ENCODE measurements around the gene MEGF11.
"Not testable (repeated sequence)": the region's sequence is repeated elsewhere in the genome, so short reads cannot be mapped to it uniquely, and the experiment has no call there.

MEGF11 gene

GRCh38 chr15:65885668-65886218 is 367.8 kb downstream of the MEGF11 start:
- H3K9me3 ChIP-seq (ENCODE audit: control insufficient read depth, insufficient read depth, low read length): no peaks in the 10 kb centered on the region
- no peak overlapping the region for H3K4me3 ChIP-seq (ENCODE audit: low read depth, low read length)
- no peaks in the 10 kb centered on the region for H3K27me3 ChIP-seq (ENCODE audit: control insufficient read depth, insufficient read depth, low read length)
- no peak overlapping the region for H3K9ac ChIP-seq (ENCODE audit: low read depth, low read length)
- peaks cover 11% of the 10 kb centered on the region for H3K4me1 ChIP-seq (ENCODE audit: control insufficient read depth, insufficient read depth, low read length)
- no peaks in the 10 kb centered on the region for H3K36me3 ChIP-seq (ENCODE audit: control insufficient read depth, insufficient read depth, low read length)

GRCh38 chr15:65884511-65884910 is 369.0 kb downstream of the MEGF11 start:
- H3K36me3 ChIP-seq (ENCODE audit: control insufficient read depth, insufficient read depth, low read length): peaks cover 5% of the 10 kb centered on the region
- H3K9ac ChIP-seq (ENCODE audit: low read depth, low read length): no peak overlapping the region
- H3K4me1 ChIP-seq (ENCODE audit: control insufficient read depth, insufficient read depth, low read length): peaks cover 11% of the 10 kb centered on the region

GRCh38 chr15:65883571-65883970 is 370.0 kb downstream of the MEGF11 start:
- Histone ChIP-seq H3K4me3 (ENCODE audit: low read depth, low read length) (no peak overlapping the region), H3K9ac (ENCODE audit: low read depth, low read length) (no peak overlapping the region), H3K9me3 (ENCODE audit: control insufficient read depth, insufficient read depth, low read length) (no peaks in the 10 kb centered on the region), H3K4me1 (ENCODE audit: control insufficient read depth, insufficient read depth, low read length) (peaks cover 11% of the 10 kb centered on the region), H3K27me3 (ENCODE audit: control insufficient read depth, insufficient read depth, low read length) (no peaks in the 10 kb centered on the region), H3K36me3 (ENCODE audit: control insufficient read depth, insufficient read depth, low read length) (peaks cover 5% of the 10 kb centered on the region)

More at GRCh38 chr15:65884511-65884910, 369.0 kb downstream of the MEGF11 start:
- Histone ChIP-seq H3K27me3 (ENCODE audit: control insufficient read depth, insufficient read depth, low read length) (no peaks in the 10 kb centered on the region), H3K9me3 (ENCODE audit: control insufficient read depth, insufficient read depth, low read length) (no peaks in the 10 kb centered on the region), H3K4me3 (ENCODE audit: low read depth, low read length) (no peak overlapping the region)

- Histone ChIP-seq H3K27me3 (ENCODE audit: control insufficient read depth, insufficient read depth, low read length) (no peaks in the 10 kb centered on the region), H3K4me1 (ENCODE audit: control insufficient read depth, insufficient read depth, low read length) (peaks cover 11% of the 10 kb centered on the region), H3K9me3 (ENCODE audit: control insufficient read depth, insufficient read depth, low read length) (no peaks in the 10 kb centered on the region), H3K9ac (ENCODE audit: low read depth, low read length) (no peak overlapping the region), H3K4me3 (ENCODE audit: low read depth, low read length) (no peak overlapping the region), H3K36me3 (ENCODE audit: control insufficient read depth, insufficient read depth, low read length) (peaks cover 12% of the 10 kb centered on the region)
Observed at GRCh38 chr15:65881766-65882434, 371.6 kb downstream of the MEGF11 start.

GRCh38 chr15:65877749-65878148 is 375.8 kb downstream of the MEGF11 start:
- Histone ChIP-seq H3K36me3 (ENCODE audit: control insufficient read depth, insufficient read depth, low read length) (peaks cover 12% of the 10 kb centered on the region), H3K9ac (ENCODE audit: low read depth, low read length) (no peak overlapping the region), H3K27me3 (ENCODE audit: control insufficient read depth, insufficient read depth, low read length) (no peaks in the 10 kb centered on the region), H3K4me1 (ENCODE audit: control insufficient read depth, insufficient read depth, low read length) (no peaks in the 10 kb centered on the region), H3K4me3 (ENCODE audit: low read depth, low read length) (no peak overlapping the region), H3K9me3 (ENCODE audit: control insufficient read depth, insufficient read depth, low read length) (no peaks in the 10 kb centered on the region)

- Histone ChIP-seq H3K9ac (ENCODE audit: low read depth, low read length) (no peak overlapping the region), H3K4me1 (ENCODE audit: control insufficient read depth, insufficient read depth, low read length) (no peaks in the 10 kb centered on the region), H3K4me3 (ENCODE audit: low read depth, low read length) (no peak overlapping the region), H3K36me3 (ENCODE audit: control insufficient read depth, insufficient read depth, low read length) (peaks cover 12% of the 10 kb centered on the region), H3K27me3 (ENCODE audit: control insufficient read depth, insufficient read depth, low read length) (no peaks in the 10 kb centered on the region), H3K9me3 (ENCODE audit: control insufficient read depth, insufficient read depth, low read length) (no peaks in the 10 kb centered on the region)
Observed at GRCh38 chr15:65875458-65875857, 378.1 kb downstream of the MEGF11 start.

GRCh38 chr15:65873256-65873655 is 380.3 kb downstream of the MEGF11 start:
- H3K9ac ChIP-seq (ENCODE audit: low read depth, low read length): no peak overlapping the region
- H3K9me3 ChIP-seq (ENCODE audit: control insufficient read depth, insufficient read depth, low read length): no peaks in the 10 kb centered on the region
- H3K36me3 ChIP-seq (ENCODE audit: control insufficient read depth, insufficient read depth, low read length): peaks cover 7% of the 10 kb centered on the region
- no peaks in the 10 kb centered on the region for H3K27me3 ChIP-seq (ENCODE audit: control insufficient read depth, insufficient read depth, low read length)
- no peak overlapping the region for H3K4me3 ChIP-seq (ENCODE audit: low read depth, low read length)
- H3K4me1 ChIP-seq (ENCODE audit: control insufficient read depth, insufficient read depth, low read length): peaks cover 6% of the 10 kb centered on the region

GRCh38 chr15:65872596-65872995 is 381.0 kb downstream of the MEGF11 start:
- not testable (repeated sequence) for H3K9me3 ChIP-seq (ENCODE audit: control insufficient read depth, insufficient read depth, low read length); H3K4me1 ChIP-seq (ENCODE audit: control insufficient read depth, insufficient read depth, low read length); H3K27me3 ChIP-seq (ENCODE audit: control insufficient read depth, insufficient read depth, low read length); H3K36me3 ChIP-seq (ENCODE audit: control insufficient read depth, insufficient read depth, low read length); H3K4me3 ChIP-seq (ENCODE audit: low read depth, low read length); H3K9ac ChIP-seq (ENCODE audit: low read depth, low read length)

- not testable (repeated sequence) for H3K36me3 ChIP-seq (ENCODE audit: control insufficient read depth, insufficient read depth, low read length); H3K9me3 ChIP-seq (ENCODE audit: control insufficient read depth, insufficient read depth, low read length); H3K9ac ChIP-seq (ENCODE audit: low read depth, low read length); H3K4me1 ChIP-seq (ENCODE audit: control insufficient read depth, insufficient read depth, low read length); H3K27me3 ChIP-seq (ENCODE audit: control insufficient read depth, insufficient read depth, low read length); H3K4me3 ChIP-seq (ENCODE audit: low read depth, low read length)
Observed at GRCh38 chr15:65871886-65872285, 381.7 kb downstream of the MEGF11 start.

- Histone ChIP-seq H3K36me3 (ENCODE audit: control insufficient read depth, insufficient read depth, low read length) (no peaks in the 10 kb centered on the region), H3K4me1 (ENCODE audit: control insufficient read depth, insufficient read depth, low read length) (peaks cover 7% of the 10 kb centered on the region), H3K27me3 (ENCODE audit: control insufficient read depth, insufficient read depth, low read length) (no peaks in the 10 kb centered on the region), H3K9me3 (ENCODE audit: control insufficient read depth, insufficient read depth, low read length) (no peaks in the 10 kb centered on the region), H3K9ac (ENCODE audit: low read depth, low read length) (peak overlapping the region; percentile 92), H3K4me3 (ENCODE audit: low read depth, low read length) (peak overlapping the region; percentile 99)
Observed at GRCh38 chr15:65870889-65871533, 382.5 kb downstream of the MEGF11 start.

- Histone ChIP-seq H3K9ac (ENCODE audit: low read depth, low read length) (peak overlapping the region; percentile 92), H3K4me3 (ENCODE audit: low read depth, low read length) (peak overlapping the region; percentile 99), H3K27me3 (ENCODE audit: control insufficient read depth, insufficient read depth, low read length) (no peaks in the 10 kb centered on the region), H3K4me1 (ENCODE audit: control insufficient read depth, insufficient read depth, low read length) (peaks cover 7% of the 10 kb centered on the region), H3K36me3 (ENCODE audit: control insufficient read depth, insufficient read depth, low read length) (no peaks in the 10 kb centered on the region), H3K9me3 (ENCODE audit: control insufficient read depth, insufficient read depth, low read length) (no peaks in the 10 kb centered on the region)
Observed at GRCh38 chr15:65869954-65870871, 383.3 kb downstream of the MEGF11 start.
